Activated naive CD4-positive, alpha-beta T cell treated with anti-CD3 and anti-CD28 coated beads, Interleukin-2, amount 50 U/mL, for 24 hours (primary cell): Measurements from ENCODE around the gene C1orf116.
"Not testable (repeated sequence)": the region's sequence is repeated elsewhere in the genome, so short reads cannot be mapped to it uniquely, and the experiment has no call there.

Experiments
- H3K27ac Mint-ChIP-seq: one replicate; pipeline ENCODE4 v1.8.0; 2021; ENCODE audit warnings: mild to moderate bottlenecking, mixed read lengths
- H3K27me3 Mint-ChIP-seq: one replicate; pipeline ENCODE4 v1.8.0; 2021; ENCODE audit warnings: mixed read lengths
- H3K36me3 Mint-ChIP-seq: one replicate; pipeline ENCODE4 v1.8.0; 2021; ENCODE audit warnings: mixed read lengths
- H3K4me1 Mint-ChIP-seq: one replicate; pipeline ENCODE4 v1.8.0; 2021; ENCODE audit warnings: mixed read lengths
- H3K4me3 Mint-ChIP-seq: one replicate; pipeline ENCODE4 v1.8.0; 2021; ENCODE audit warnings: mild to moderate bottlenecking, mixed read lengths
- H3K9me3 Mint-ChIP-seq: one replicate; pipeline ENCODE4 v1.8.0; 2021; ENCODE audit warnings: mixed read lengths

The C1orf116 gene

GRCh38 chr1:207050480-207051190 lies 18.1 kb upstream of the C1orf116 start:
- H3K27ac Mint-ChIP-seq, result peak overlapping the region; percentile 99
- H3K4me3 Mint-ChIP-seq, result peak overlapping the region; percentile 99
- no peaks in the 10 kb centered on the region for H3K9me3 Mint-ChIP-seq
- H3K27me3 Mint-ChIP-seq, result no peaks in the 10 kb centered on the region
- peaks cover 10% of the 10 kb centered on the region for H3K36me3 Mint-ChIP-seq
- peaks cover 76% of the 10 kb centered on the region for H3K4me1 Mint-ChIP-seq

GRCh38 chr1:207049974-207050391 lies 17.4 kb upstream of the C1orf116 start:
- Mint-ChIP-seq H3K27me3 (no peaks in the 10 kb centered on the region), H3K27ac (peak overlapping the region; percentile 99), H3K9me3 (no peaks in the 10 kb centered on the region), H3K4me1 (peaks cover 82% of the 10 kb centered on the region), H3K4me3 (peak overlapping the region; percentile 99), H3K36me3 (peaks cover 12% of the 10 kb centered on the region)

- Mint-ChIP-seq H3K27me3 (no peaks in the 10 kb centered on the region), H3K9me3 (no peaks in the 10 kb centered on the region), H3K4me1 (peaks cover 82% of the 10 kb centered on the region), H3K27ac (peak overlapping the region; percentile 99), H3K36me3 (peaks cover 14% of the 10 kb centered on the region), H3K4me3 (peak overlapping the region; percentile 99)
These were observed 17.0 kb upstream of the C1orf116 start for GRCh38 chr1:207049514-207049913.

GRCh38 chr1:207049054-207049453 lies 16.5 kb upstream of the C1orf116 start:
- Mint-ChIP-seq H3K4me1 (peaks cover 82% of the 10 kb centered on the region), H3K9me3 (no peaks in the 10 kb centered on the region), H3K4me3 (no peak overlapping the region)

GRCh38 chr1:207048041-207048440 lies 15.5 kb upstream of the C1orf116 start:
- H3K36me3 Mint-ChIP-seq, result peaks cover 17% of the 10 kb centered on the region
- H3K27me3 Mint-ChIP-seq, result no peaks in the 10 kb centered on the region
- H3K9me3 Mint-ChIP-seq, result no peaks in the 10 kb centered on the region
- H3K4me3 Mint-ChIP-seq, result peak overlapping the region; percentile 30
- H3K27ac Mint-ChIP-seq, result no peak overlapping the region
- H3K4me1 Mint-ChIP-seq, result peaks cover 86% of the 10 kb centered on the region

More at GRCh38 chr1:207049054-207049453, 16.5 kb upstream of the C1orf116 start:
- Mint-ChIP-seq H3K36me3 (peaks cover 14% of the 10 kb centered on the region), H3K27ac (no peak overlapping the region), H3K27me3 (no peaks in the 10 kb centered on the region)

GRCh38 chr1:207047505-207047904 lies 14.9 kb upstream of the C1orf116 start:
- Mint-ChIP-seq H3K27me3 (no peaks in the 10 kb centered on the region), H3K9me3 (no peaks in the 10 kb centered on the region), H3K36me3 (peaks cover 17% of the 10 kb centered on the region), H3K4me1 (peaks cover 86% of the 10 kb centered on the region), H3K27ac (no peak overlapping the region), H3K4me3 (no peak overlapping the region)

- H3K27ac Mint-ChIP-seq, result no peak overlapping the region
- no peak overlapping the region for H3K4me3 Mint-ChIP-seq
- no peaks in the 10 kb centered on the region for H3K9me3 Mint-ChIP-seq
- H3K36me3 Mint-ChIP-seq, result peaks cover 17% of the 10 kb centered on the region
- peaks cover 81% of the 10 kb centered on the region for H3K4me1 Mint-ChIP-seq
- H3K27me3 Mint-ChIP-seq, result no peaks in the 10 kb centered on the region
These were observed 12.9 kb upstream of the C1orf116 start for GRCh38 chr1:207045453-207045852.

GRCh38 chr1:207041397-207041796 lies 8.8 kb upstream of the C1orf116 start:
- H3K27me3 Mint-ChIP-seq, H3K4me3 Mint-ChIP-seq, H3K27ac Mint-ChIP-seq, H3K36me3 Mint-ChIP-seq, H3K9me3 Mint-ChIP-seq: not testable (repeated sequence)
- peaks cover 46% of the 10 kb centered on the region for H3K4me1 Mint-ChIP-seq

GRCh38 chr1:207040181-207040533 lies 7.6 kb upstream of the C1orf116 start:
- Mint-ChIP-seq H3K4me1 (peaks cover 34% of the 10 kb centered on the region), H3K27ac (no peak overlapping the region), H3K36me3 (peaks cover 4% of the 10 kb centered on the region), H3K4me3 (no peak overlapping the region), H3K27me3 (peaks cover 3% of the 10 kb centered on the region), H3K9me3 (no peaks in the 10 kb centered on the region)

GRCh38 chr1:207039380-207040180 lies 7.0 kb upstream of the C1orf116 start:
- peaks cover 28% of the 10 kb centered on the region for H3K4me1 Mint-ChIP-seq
- H3K27ac Mint-ChIP-seq, result no peak overlapping the region
- H3K4me3 Mint-ChIP-seq, result no peak overlapping the region

GRCh38 chr1:207036865-207037264 lies 4.3 kb upstream of the C1orf116 start:
- Mint-ChIP-seq H3K9me3 (no peaks in the 10 kb centered on the region), H3K4me3 (no peak overlapping the region), H3K27ac (no peak overlapping the region), H3K36me3 (no peaks in the 10 kb centered on the region), H3K27me3 (peaks cover 14% of the 10 kb centered on the region), H3K4me1 (peaks cover 2% of the 10 kb centered on the region)

More at GRCh38 chr1:207039380-207040180, 7.0 kb upstream of the C1orf116 start:
- peaks cover 3% of the 10 kb centered on the region for H3K27me3 Mint-ChIP-seq
- no peaks in the 10 kb centered on the region for H3K9me3 Mint-ChIP-seq
- H3K36me3 Mint-ChIP-seq, result peaks cover 3% of the 10 kb centered on the region

GRCh38 chr1:207035877-207036551 lies 3.5 kb upstream of the C1orf116 start:
- no peaks in the 10 kb centered on the region for H3K4me1 Mint-ChIP-seq
- no peak overlapping the region for H3K4me3 Mint-ChIP-seq
- H3K27me3 Mint-ChIP-seq, result peaks cover 14% of the 10 kb centered on the region
- no peak overlapping the region for H3K27ac Mint-ChIP-seq
- no peaks in the 10 kb centered on the region for H3K36me3 Mint-ChIP-seq
- no peaks in the 10 kb centered on the region for H3K9me3 Mint-ChIP-seq

- Mint-ChIP-seq H3K27ac (no peak overlapping the region), H3K4me1 (no peaks in the 10 kb centered on the region), H3K4me3 (no peak overlapping the region), H3K27me3 (peaks cover 16% of the 10 kb centered on the region), H3K9me3 (no peaks in the 10 kb centered on the region), H3K36me3 (no peaks in the 10 kb centered on the region)
These were observed 2.4 kb upstream of the C1orf116 start for GRCh38 chr1:207034998-207035397.

GRCh38 chr1:207034208-207034607 lies 1.7 kb upstream of the C1orf116 start:
- no peaks in the 10 kb centered on the region for H3K36me3 Mint-ChIP-seq
- H3K27me3 Mint-ChIP-seq, result peaks cover 16% of the 10 kb centered on the region
- H3K4me1 Mint-ChIP-seq, result no peaks in the 10 kb centered on the region
- H3K4me3 Mint-ChIP-seq, result no peak overlapping the region
- no peaks in the 10 kb centered on the region for H3K9me3 Mint-ChIP-seq
- no peak overlapping the region for H3K27ac Mint-ChIP-seq

GRCh38 chr1:207033302-207033701 lies 746 bp upstream of the C1orf116 start:
- no peak overlapping the region for H3K27ac Mint-ChIP-seq
- H3K27me3 Mint-ChIP-seq, result peaks cover 20% of the 10 kb centered on the region
- no peak overlapping the region for H3K4me3 Mint-ChIP-seq

More at GRCh38 chr1:207033302-207033701, 746 bp upstream of the C1orf116 start:
- no peaks in the 10 kb centered on the region for H3K36me3 Mint-ChIP-seq
- no peaks in the 10 kb centered on the region for H3K9me3 Mint-ChIP-seq
- H3K4me1 Mint-ChIP-seq, result no peaks in the 10 kb centered on the region
